Stimulated activated CD4-positive, alpha-beta T cell treated with anti-CD3 and anti-CD28 coated beads, Interleukin-2, amount 100 ng/mL, for 48 hours (primary cell): ENCODE measurements around the gene RASGRF1.

Experiments used
- DNase-seq, 2 donors: peaks; one replicate each; pipeline ENCODE4 v3.0.0-alpha.2; 2020

The RASGRF1 gene

GRCh38 chr15:79065706-79066376, 24.7 kb downstream of the RASGRF1 start:
- no peak for DNase-seq

- no peak for DNase-seq
Observed at GRCh38 chr15:79065361-79065705, 25.2 kb downstream of the RASGRF1 start.

GRCh38 chr15:79064496-79064895, 26.1 kb downstream of the RASGRF1 start:
- DNase-seq: no peak

- DNase-seq: no peak
Observed at GRCh38 chr15:79060175-79060574, 30.4 kb downstream of the RASGRF1 start.

GRCh38 chr15:79059081-79059572, 31.5 kb downstream of the RASGRF1 start:
- DNase-seq: no peak

GRCh38 chr15:79058260-79058850, 32.2 kb downstream of the RASGRF1 start:
- DNase-seq: no peak

GRCh38 chr15:79057050-79057449, 33.5 kb downstream of the RASGRF1 start:
- DNase-seq: no peak

GRCh38 chr15:79054350-79054749, 36.2 kb downstream of the RASGRF1 start:
- no peak for DNase-seq

- no peak for DNase-seq
Observed at GRCh38 chr15:79053894-79054293, 36.7 kb downstream of the RASGRF1 start.

- no peak for DNase-seq
Observed at GRCh38 chr15:79051941-79052731, 38.4 kb downstream of the RASGRF1 start.

GRCh38 chr15:79051029-79051428, 39.6 kb downstream of the RASGRF1 start:
- no peak for DNase-seq

- DNase-seq: no peak
Observed at GRCh38 chr15:79050341-79050740, 40.2 kb downstream of the RASGRF1 start.

GRCh38 chr15:79049416-79049815, 41.2 kb downstream of the RASGRF1 start:
- no peak for DNase-seq

GRCh38 chr15:79047676-79048439, 42.7 kb downstream of the RASGRF1 start:
- DNase-seq: no peak

- no peak for DNase-seq
Observed at GRCh38 chr15:79046691-79047404, 43.7 kb downstream of the RASGRF1 start.

- no peak for DNase-seq
Observed at GRCh38 chr15:79045041-79045440, 45.5 kb downstream of the RASGRF1 start.

- DNase-seq: no peak
Observed at GRCh38 chr15:79042213-79042928, 48.2 kb downstream of the RASGRF1 start.

GRCh38 chr15:79041601-79042168, 48.9 kb downstream of the RASGRF1 start:
- DNase-seq: no peak

- DNase-seq: no peak
Observed at GRCh38 chr15:79037848-79038247, 52.7 kb downstream of the RASGRF1 start.

GRCh38 chr15:79036323-79036722, 54.3 kb downstream of the RASGRF1 start:
- no peak for DNase-seq

GRCh38 chr15:79035814-79036213, 54.8 kb downstream of the RASGRF1 start:
- DNase-seq: no peak
